OCI-LY7 (cell line): ENCODE measurements around the gene GIPC3.

Experiments used
- EZH2phosphoT487 ChIP-seq: fragments of 200-600 bp; sonication (generic); IDR thresholded peaks from 2 replicates; pipeline ENCODE4 v1.6.1; 2018; ENCODE audit warnings: low read depth, borderline replicate concordance, mild to moderate bottlenecking, mixed run types, antibody characterized with exemption, low read length, moderate library complexity, mixed read lengths
- TF ChIP-seq, protein P1 (sequence below): fragments of 200-600 bp; sonication (generic); conservative IDR thresholded peaks from 2 replicates; pipeline ENCODE4 v1.5.1; 2014; ENCODE audit warnings: mild to moderate bottlenecking, antibody characterized with exemption, low read length, moderate library complexity, mixed read lengths

GRCh38 chr19:3577723-3578344 lies 7.4 kb upstream of the GIPC3 start:
- TF ChIP-seq EZH2phosphoT487 = no peak
- TF ChIP-seq, protein P1, sequence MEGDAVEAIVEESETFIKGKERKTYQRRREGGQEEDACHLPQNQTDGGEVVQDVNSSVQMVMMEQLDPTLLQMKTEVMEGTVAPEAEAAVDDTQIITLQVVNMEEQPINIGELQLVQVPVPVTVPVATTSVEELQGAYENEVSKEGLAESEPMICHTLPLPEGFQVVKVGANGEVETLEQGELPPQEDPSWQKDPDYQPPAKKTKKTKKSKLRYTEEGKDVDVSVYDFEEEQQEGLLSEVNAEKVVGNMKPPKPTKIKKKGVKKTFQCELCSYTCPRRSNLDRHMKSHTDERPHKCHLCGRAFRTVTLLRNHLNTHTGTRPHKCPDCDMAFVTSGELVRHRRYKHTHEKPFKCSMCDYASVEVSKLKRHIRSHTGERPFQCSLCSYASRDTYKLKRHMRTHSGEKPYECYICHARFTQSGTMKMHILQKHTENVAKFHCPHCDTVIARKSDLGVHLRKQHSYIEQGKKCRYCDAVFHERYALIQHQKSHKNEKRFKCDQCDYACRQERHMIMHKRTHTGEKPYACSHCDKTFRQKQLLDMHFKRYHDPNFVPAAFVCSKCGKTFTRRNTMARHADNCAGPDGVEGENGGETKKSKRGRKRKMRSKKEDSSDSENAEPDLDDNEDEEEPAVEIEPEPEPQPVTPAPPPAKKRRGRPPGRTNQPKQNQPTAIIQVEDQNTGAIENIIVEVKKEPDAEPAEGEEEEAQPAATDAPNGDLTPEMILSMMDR = no peak
